GM23338 (cell line): Measurements from ENCODE around the gene USP49. TPM values are rescaled to one million over a fixed set of nuclear protein-coding genes. Genes with fewer than 3 reads are reported as not detected.

Experiments
- ATAC-seq: fragments of 200-7000 bp; cut with Tn5 transposase; 3 replicates; pipeline ENCODE4 v1.9.1; 2020
- DNase-seq: peaks from one replicate; pipeline ENCODE4 v3.0.0-alpha.2; 2015; ENCODE audit warnings: low spot score
- H2AFZ ChIP-seq: fragments of 200-600 bp; sonication (generic); 2 replicates; pipeline ENCODE4 v1.8.0; 2016; ENCODE audit warnings: antibody characterized with exemption, mild to moderate bottlenecking, moderate library complexity
- H3F3A ChIP-seq: fragments of 200-600 bp; sonication (generic); replicated peaks from 2 replicates; pipeline ENCODE4 v1.8.0; 2017; ENCODE audit warnings: antibody characterized with exemption, mixed run types, low read depth
- H3K27ac ChIP-seq: fragments of 200-600 bp; sonication (generic); 2 replicates; pipeline ENCODE4 v1.6.1; 2016; ENCODE audit warnings: low read depth
- H3K27me3 ChIP-seq: fragments of 200-600 bp; sonication (generic); 2 replicates; pipeline ENCODE4 v1.8.0; 2016; ENCODE audit warnings: mild to moderate bottlenecking, mixed run types, moderate library complexity; ENCODE audit not compliant: insufficient read depth
- H3K36me3 ChIP-seq: fragments of 200-600 bp; sonication (generic); 2 replicates; pipeline ENCODE4 v1.8.0; 2016; ENCODE audit warnings: mild to moderate bottlenecking; ENCODE audit not compliant: insufficient read depth
- H3K4me1 ChIP-seq: fragments of 200-600 bp; sonication (generic); 2 replicates; pipeline ENCODE4 v1.8.0; 2016; ENCODE audit warnings: mild to moderate bottlenecking, moderate library complexity; ENCODE audit not compliant: insufficient read depth
- H3K4me2 ChIP-seq: fragments of 200-600 bp; sonication (generic); 2 replicates; pipeline ENCODE4 v1.7.1; 2017; ENCODE audit warnings: mixed run types
- H3K4me3 ChIP-seq: fragments of 200-600 bp; sonication (generic); 2 replicates; pipeline ENCODE4 v1.6.1; 2016; ENCODE audit warnings: mixed run types
- H3K79me2 ChIP-seq: fragments of 200-600 bp; sonication (generic); replicated peaks from 2 replicates; pipeline ENCODE4 v1.8.0; 2017; ENCODE audit warnings: mild to moderate bottlenecking; ENCODE audit not compliant: insufficient read depth
- H3K9me2 ChIP-seq: fragments of 200-600 bp; sonication (generic); 2 replicates; pipeline ENCODE4 v1.8.0; 2017; ENCODE audit not compliant: insufficient read depth
- H4K20me1 ChIP-seq: fragments of 200-600 bp; sonication (generic); replicated peaks from 2 replicates; pipeline ENCODE4 v1.8.0; 2017; ENCODE audit warnings: mild to moderate bottlenecking; ENCODE audit not compliant: insufficient read depth
- H3K27ac Mint-ChIP-seq: 2 replicates; pipeline ENCODE4 v1.8.0; 2020; ENCODE audit warnings: inconsistent platforms, mild to moderate bottlenecking, moderate library complexity, mixed read lengths
- H3K27me3 Mint-ChIP-seq: 3 replicates; pipeline ENCODE4 v1.8.0; 2022; ENCODE audit warnings: low read depth, mild to moderate bottlenecking, moderate library complexity, mixed read lengths, inconsistent platforms; ENCODE audit not compliant: insufficient read depth, poor library complexity
- H3K36me3 Mint-ChIP-seq: 3 replicates; pipeline ENCODE4 v1.8.0; 2021; ENCODE audit warnings: low read depth, mild to moderate bottlenecking, inconsistent platforms, moderate library complexity, mixed read lengths
- H3K4me1 Mint-ChIP-seq: 3 replicates; pipeline ENCODE4 v1.8.0; 2020; ENCODE audit warnings: mild to moderate bottlenecking, inconsistent platforms, mixed read lengths
- H3K4me3 Mint-ChIP-seq: 3 replicates; pipeline ENCODE4 v1.8.0; 2021; ENCODE audit warnings: moderate library complexity, mild to moderate bottlenecking, inconsistent platforms, mixed read lengths
- H3K9me3 Mint-ChIP-seq: 3 replicates; pipeline ENCODE4 v1.8.0; 2020; ENCODE audit warnings: moderate library complexity, mild to moderate bottlenecking, inconsistent platforms, mixed read lengths
- CREB1 ChIP-seq: fragments of 250-450 bp; sonication (Bioruptor Pico); IDR thresholded peaks from 2 replicates; pipeline ENCODE4 v1.5.0; 2020; ENCODE audit warnings: low read depth, mild to moderate bottlenecking, moderate library complexity
- EZH2phosphoT487 ChIP-seq: fragments of 200-600 bp; sonication (generic); IDR thresholded peaks from one replicate; pipeline ENCODE4 v1.8.1; 2018; ENCODE audit warnings: antibody characterized with exemption; ENCODE audit not compliant: unreplicated experiment
- JUNB ChIP-seq: IDR thresholded peaks from one replicate; pipeline ENCODE4 v1.6.1; 2016; ENCODE audit warnings: antibody characterized with exemption; ENCODE audit not compliant: unreplicated experiment
- STAT1 ChIP-seq: IDR thresholded peaks from one replicate; pipeline ENCODE4 v1.6.1; 2016; ENCODE audit warnings: antibody characterized with exemption; ENCODE audit not compliant: unreplicated experiment
- polyA plus RNA-seq: library from polyadenylated mRNA; unstranded; fragments of >200 nt; fragmentation: Nextera tagmentation; extraction: Ambion mirVana; gene quantifications from 2 replicates; pipeline ENCODE4 v1.2.1, GENCODE V29; 2016
- total RNA-seq: library from RNA; depleted of rRNA; stranded (reverse); fragments of >200 nt; shearing (Covaris generic); gene quantifications from 2 replicates; pipeline ENCODE4 v1.2.3, GENCODE V29; 2014
- TF ChIP-seq, protein P1 (sequence below): IDR thresholded peaks from one replicate; pipeline ENCODE4 v1.6.1; 2018; ENCODE audit warnings: antibody characterized with exemption; ENCODE audit not compliant: unreplicated experiment

The USP49 gene
- total and polyA plus RNA-seq, 2 experiments from 2014 or later = 5.9 to 21.5 TPM

DNA sequence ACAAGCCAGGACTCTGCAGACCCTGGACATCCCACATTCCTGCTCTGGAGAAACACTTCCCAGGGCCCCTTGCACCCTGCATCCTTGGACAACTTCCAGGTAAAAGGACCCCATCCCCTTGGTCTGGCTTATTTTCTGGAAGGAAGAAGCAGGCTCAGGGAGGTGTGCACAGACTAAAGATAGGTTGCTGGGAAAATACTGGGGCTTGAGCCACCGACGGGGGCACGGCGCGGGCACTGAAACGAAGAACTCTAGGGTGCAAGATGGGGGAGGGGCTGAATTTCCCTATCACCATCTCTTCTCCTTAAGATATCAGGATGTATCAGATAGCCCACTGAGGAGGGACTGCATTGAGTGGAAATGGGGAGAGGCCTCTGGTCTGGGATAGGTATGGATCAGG lies 116.3 kb downstream of the USP49 start:
- peak overlapping the region; percentile 96 for H3K4me2 ChIP-seq
- peaks cover 11% of the 10 kb centered on the region for H3K4me1 Mint-ChIP-seq
- no peak for DNase-seq
- H3K27ac ChIP-seq = no peak overlapping the region
- H3K36me3 Mint-ChIP-seq = peaks cover 9% of the 10 kb centered on the region; the same call in 1 of the 3 replicates
- ATAC-seq = no peak
- peak overlapping the region; percentile 79 for H3K4me3 ChIP-seq
- H3K4me1 ChIP-seq = peaks cover 16% of the 10 kb centered on the region
- H3K27ac Mint-ChIP-seq = no peak overlapping the region; the same call in 1 of the 2 replicates
- H3K9me3 Mint-ChIP-seq = no peaks in the 10 kb centered on the region
- H3K79me2 ChIP-seq = 0 out of 2 replicates have a peak, but pooled peaks cover 7% of the 10 kb centered on the region
- no peaks in the 10 kb centered on the region for H3K9me2 ChIP-seq
- peaks cover 36% of the 10 kb centered on the region for H3K27me3 Mint-ChIP-seq
- no peaks in the 10 kb centered on the region for H3K36me3 ChIP-seq
- H3K27me3 ChIP-seq = peaks cover 41% of the 10 kb centered on the region
- H2AFZ ChIP-seq = no peak overlapping the region
- H4K20me1 ChIP-seq = no peaks in the 10 kb centered on the region
- TF ChIP-seq STAT1 = no peak
- TF ChIP-seq, protein P1, sequence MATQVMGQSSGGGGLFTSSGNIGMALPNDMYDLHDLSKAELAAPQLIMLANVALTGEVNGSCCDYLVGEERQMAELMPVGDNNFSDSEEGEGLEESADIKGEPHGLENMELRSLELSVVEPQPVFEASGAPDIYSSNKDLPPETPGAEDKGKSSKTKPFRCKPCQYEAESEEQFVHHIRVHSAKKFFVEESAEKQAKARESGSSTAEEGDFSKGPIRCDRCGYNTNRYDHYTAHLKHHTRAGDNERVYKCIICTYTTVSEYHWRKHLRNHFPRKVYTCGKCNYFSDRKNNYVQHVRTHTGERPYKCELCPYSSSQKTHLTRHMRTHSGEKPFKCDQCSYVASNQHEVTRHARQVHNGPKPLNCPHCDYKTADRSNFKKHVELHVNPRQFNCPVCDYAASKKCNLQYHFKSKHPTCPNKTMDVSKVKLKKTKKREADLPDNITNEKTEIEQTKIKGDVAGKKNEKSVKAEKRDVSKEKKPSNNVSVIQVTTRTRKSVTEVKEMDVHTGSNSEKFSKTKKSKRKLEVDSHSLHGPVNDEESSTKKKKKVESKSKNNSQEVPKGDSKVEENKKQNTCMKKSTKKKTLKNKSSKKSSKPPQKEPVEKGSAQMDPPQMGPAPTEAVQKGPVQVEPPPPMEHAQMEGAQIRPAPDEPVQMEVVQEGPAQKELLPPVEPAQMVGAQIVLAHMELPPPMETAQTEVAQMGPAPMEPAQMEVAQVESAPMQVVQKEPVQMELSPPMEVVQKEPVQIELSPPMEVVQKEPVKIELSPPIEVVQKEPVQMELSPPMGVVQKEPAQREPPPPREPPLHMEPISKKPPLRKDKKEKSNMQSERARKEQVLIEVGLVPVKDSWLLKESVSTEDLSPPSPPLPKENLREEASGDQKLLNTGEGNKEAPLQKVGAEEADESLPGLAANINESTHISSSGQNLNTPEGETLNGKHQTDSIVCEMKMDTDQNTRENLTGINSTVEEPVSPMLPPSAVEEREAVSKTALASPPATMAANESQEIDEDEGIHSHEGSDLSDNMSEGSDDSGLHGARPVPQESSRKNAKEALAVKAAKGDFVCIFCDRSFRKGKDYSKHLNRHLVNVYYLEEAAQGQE = no peak
- peak overlapping the region; percentile 89 for H3K4me3 Mint-ChIP-seq
- H3F3A ChIP-seq = peaks cover 5% of the 10 kb centered on the region; the same call in 1 of the 2 replicates

DNA sequence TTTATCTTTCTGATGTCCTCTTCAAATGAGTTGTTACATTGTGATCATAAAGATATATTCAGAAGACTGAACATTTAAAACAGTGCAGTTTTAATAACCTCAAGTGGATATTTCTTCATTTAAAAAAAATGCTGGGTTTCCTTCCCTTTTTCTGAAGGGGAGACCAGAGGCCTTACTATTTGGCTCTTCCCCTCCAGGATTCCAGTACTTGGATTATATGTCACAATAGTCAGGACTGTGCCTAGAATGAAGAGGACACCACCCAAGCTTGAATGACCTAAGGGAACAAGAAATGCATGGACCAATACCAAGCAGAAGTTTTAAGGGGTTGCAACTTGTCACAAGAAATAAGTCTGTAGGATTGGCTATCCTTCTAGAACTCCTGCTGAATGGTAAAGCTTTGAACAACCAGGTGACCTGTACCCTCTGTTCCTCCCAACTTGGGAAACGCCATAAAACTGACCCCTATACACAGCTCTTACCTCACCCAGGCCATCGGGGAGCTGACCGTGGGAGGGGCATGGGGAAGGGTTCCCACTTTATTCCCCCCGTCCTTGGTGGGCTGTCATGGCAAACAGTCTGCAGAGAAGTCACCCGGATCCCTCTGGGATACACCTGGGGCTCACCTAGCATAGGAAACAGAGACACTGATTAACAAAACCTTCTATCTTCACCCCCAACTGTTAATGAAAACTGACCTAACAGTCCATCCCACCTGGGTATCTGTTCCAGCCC lies 117.5 kb downstream of the USP49 start:
- H3K4me3 ChIP-seq = no peak overlapping the region

DNA sequence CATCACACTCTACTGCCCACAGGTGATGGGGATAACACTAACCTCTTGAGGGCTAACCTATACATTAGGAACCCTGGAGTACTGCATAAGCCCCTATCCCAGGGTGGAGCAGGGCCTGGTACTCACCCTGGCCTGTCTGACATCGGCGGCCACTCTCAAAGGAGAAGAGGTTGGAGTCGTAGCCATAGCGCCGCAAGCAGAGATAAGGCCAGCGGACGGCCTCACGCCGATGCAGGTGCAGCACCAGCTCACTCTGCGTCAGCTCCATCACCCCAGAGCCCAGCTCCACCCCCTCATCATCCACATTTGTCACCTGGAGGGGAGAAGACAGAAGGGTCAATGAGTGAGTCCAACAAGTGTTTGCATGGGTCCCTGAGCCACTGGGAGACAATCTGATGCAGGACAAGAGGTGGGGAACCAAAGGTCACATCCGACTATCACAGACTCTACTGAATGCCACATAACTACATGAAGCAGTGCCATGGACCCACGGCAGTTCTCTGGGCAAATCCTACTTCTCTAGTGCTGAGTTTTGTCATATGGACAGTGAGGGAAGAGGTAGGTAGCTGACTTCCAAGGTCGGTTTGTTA lies 119.8 kb downstream of the USP49 start:
- Mint-ChIP-seq H3K36me3 (peaks cover 19% of the 10 kb centered on the region), H3K9me3 (no peaks in the 10 kb centered on the region), H3K27me3 (peaks cover 16% of the 10 kb centered on the region), H3K4me1 (peaks cover 6% of the 10 kb centered on the region; the same call in 2 of the 3 replicates), H3K27ac (no peak overlapping the region), H3K4me3 (no peak overlapping the region)
- peaks cover 6% of the 10 kb centered on the region for H3K4me1 ChIP-seq
- no peaks in the 10 kb centered on the region for H4K20me1 ChIP-seq
- DNase-seq (no peak), ATAC-seq (no peak)
- no peaks in the 10 kb centered on the region; the same call in 1 of the 2 replicates for H3K36me3 ChIP-seq
- no peak for TF ChIP-seq JUNB
- no peak for TF ChIP-seq EZH2phosphoT487
- no peak overlapping the region for H3K4me3 ChIP-seq
- no peak overlapping the region for H3K4me2 ChIP-seq
- H3K9me2 ChIP-seq = no peaks in the 10 kb centered on the region
- H2AFZ ChIP-seq = no peak overlapping the region
- 0 out of 2 replicates have a peak, but pooled peaks cover 7% of the 10 kb centered on the region for H3K79me2 ChIP-seq
- peaks cover 9% of the 10 kb centered on the region; the same call in 1 of the 2 replicates for H3K27me3 ChIP-seq
- H3K27ac ChIP-seq = no peak overlapping the region
- peaks cover 5% of the 10 kb centered on the region; the same call in 1 of the 2 replicates for H3F3A ChIP-seq

More for the DNA sequence above, 117.5 kb downstream of the USP49 start:
- TF ChIP-seq CREB1 (no peak), EZH2phosphoT487 (no peak)
- no peak for ATAC-seq
- no peak overlapping the region for H3K27ac Mint-ChIP-seq
- H3K4me1 Mint-ChIP-seq = peaks cover 11% of the 10 kb centered on the region
- H3K79me2 ChIP-seq = 0 out of 2 replicates have a peak, but pooled peaks cover 7% of the 10 kb centered on the region
- no peak for DNase-seq
- peaks cover 16% of the 10 kb centered on the region for H3K4me1 ChIP-seq
- H4K20me1 ChIP-seq = no peaks in the 10 kb centered on the region
- peaks cover 10% of the 10 kb centered on the region for H3K36me3 Mint-ChIP-seq
- no peaks in the 10 kb centered on the region for H3K9me3 Mint-ChIP-seq
- no peak overlapping the region for H2AFZ ChIP-seq
- H3K9me2 ChIP-seq = no peaks in the 10 kb centered on the region
- H3K4me3 Mint-ChIP-seq = peak overlapping the region; percentile 89; the same call in 2 of the 3 replicates
- peaks cover 29% of the 10 kb centered on the region for H3K27me3 ChIP-seq
- H3K27ac ChIP-seq = no peak overlapping the region
- H3K4me2 ChIP-seq = no peak overlapping the region
- peaks cover 27% of the 10 kb centered on the region for H3K27me3 Mint-ChIP-seq
- no peaks in the 10 kb centered on the region for H3K36me3 ChIP-seq
- H3F3A ChIP-seq = peaks cover 5% of the 10 kb centered on the region; the same call in 1 of the 2 replicates
